ENCODE measurements around the gene GPSM3. TPM values are rescaled to one million over a fixed set of nuclear protein-coding genes. Genes with fewer than 3 reads are reported as not detected.
A peak's percentile ranks its signal among the peaks of the same experiment; 100 is the strongest.

Gene GPSM3
- total RNA-seq, 6 donors from 2014 or later, result 18.9 to 80.4 (median 30.6) TPM

DNA sequence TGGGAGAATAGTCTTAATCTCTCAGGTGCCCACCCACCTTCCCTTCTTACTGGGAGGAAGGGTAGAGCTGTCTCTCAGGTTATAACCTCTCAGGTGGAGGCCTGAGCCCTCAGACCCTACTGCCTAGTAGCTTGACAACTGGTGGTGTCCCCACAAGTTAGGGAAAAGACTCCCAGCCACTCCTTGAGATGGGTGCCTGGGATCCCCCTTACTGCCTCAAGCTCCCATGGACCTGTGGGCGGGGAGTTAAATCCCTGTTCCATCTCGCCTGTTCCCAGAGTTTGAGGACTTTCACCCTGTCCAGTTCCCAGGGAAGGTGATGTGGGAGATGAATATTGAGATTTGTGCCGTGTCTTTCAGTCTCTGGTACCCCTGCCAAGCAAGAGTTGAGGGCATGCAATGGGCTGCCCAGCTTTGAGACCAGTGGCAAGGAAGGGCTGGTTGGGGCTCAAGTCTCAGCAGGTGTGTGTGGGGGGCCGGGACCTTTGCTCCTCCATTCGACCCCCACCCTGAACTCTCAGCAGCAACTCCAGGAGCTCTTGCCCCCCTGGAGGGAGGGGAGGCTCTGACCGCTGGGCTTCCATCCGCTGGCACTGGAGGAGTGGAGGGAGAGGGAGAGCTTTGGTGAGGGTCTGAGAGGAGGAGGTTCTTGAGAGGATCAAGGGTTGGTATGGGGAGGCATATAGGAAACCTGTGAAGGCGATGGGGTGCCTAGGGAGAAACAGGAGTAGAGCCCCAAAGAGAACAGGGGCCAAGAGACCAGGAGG lies 1.3 kb downstream of the GPSM3 start:
- H3K27ac ChIP-seq, result peak overlapping the region; percentile 93 to 98 (median 96)
- H3K27me3 ChIP-seq, result no peaks in the 10 kb centered on the region
- TF ChIP-seq POLR2A (IDR thresholded peaks at IDR 0.05), result no peak
- TF ChIP-seq EP300 (IDR thresholded peaks at IDR 0.05), result no peak
- TF ChIP-seq, protein P1, sequence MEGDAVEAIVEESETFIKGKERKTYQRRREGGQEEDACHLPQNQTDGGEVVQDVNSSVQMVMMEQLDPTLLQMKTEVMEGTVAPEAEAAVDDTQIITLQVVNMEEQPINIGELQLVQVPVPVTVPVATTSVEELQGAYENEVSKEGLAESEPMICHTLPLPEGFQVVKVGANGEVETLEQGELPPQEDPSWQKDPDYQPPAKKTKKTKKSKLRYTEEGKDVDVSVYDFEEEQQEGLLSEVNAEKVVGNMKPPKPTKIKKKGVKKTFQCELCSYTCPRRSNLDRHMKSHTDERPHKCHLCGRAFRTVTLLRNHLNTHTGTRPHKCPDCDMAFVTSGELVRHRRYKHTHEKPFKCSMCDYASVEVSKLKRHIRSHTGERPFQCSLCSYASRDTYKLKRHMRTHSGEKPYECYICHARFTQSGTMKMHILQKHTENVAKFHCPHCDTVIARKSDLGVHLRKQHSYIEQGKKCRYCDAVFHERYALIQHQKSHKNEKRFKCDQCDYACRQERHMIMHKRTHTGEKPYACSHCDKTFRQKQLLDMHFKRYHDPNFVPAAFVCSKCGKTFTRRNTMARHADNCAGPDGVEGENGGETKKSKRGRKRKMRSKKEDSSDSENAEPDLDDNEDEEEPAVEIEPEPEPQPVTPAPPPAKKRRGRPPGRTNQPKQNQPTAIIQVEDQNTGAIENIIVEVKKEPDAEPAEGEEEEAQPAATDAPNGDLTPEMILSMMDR (IDR thresholded peaks at IDR 0.05), result no peak
- no peak for TF ChIP-seq POLR2AphosphoS5 (IDR thresholded peaks at IDR 0.05)
- peaks cover 0 to 22% (median 11%) of the 10 kb centered on the region in 4 donors for H3K36me3 ChIP-seq
- DNase-seq (no peak), ATAC-seq (ENCODE audit: low FRiP score in 2 of 2) (no peak)
- H3K4me3 ChIP-seq, result peak overlapping the region in 3 of 4 donors; percentile 72 to 96 (median 80)
- H3K9me3 ChIP-seq, result no peaks in the 10 kb centered on the region
- 78 to 82% methylated on average over 6 to 8 of the region's 8 CpGs for WGBS, 2 donors
- H3K4me1 ChIP-seq, result peaks cover 68 to 82% (median 77%) of the 10 kb centered on the region in 4 donors

DNA sequence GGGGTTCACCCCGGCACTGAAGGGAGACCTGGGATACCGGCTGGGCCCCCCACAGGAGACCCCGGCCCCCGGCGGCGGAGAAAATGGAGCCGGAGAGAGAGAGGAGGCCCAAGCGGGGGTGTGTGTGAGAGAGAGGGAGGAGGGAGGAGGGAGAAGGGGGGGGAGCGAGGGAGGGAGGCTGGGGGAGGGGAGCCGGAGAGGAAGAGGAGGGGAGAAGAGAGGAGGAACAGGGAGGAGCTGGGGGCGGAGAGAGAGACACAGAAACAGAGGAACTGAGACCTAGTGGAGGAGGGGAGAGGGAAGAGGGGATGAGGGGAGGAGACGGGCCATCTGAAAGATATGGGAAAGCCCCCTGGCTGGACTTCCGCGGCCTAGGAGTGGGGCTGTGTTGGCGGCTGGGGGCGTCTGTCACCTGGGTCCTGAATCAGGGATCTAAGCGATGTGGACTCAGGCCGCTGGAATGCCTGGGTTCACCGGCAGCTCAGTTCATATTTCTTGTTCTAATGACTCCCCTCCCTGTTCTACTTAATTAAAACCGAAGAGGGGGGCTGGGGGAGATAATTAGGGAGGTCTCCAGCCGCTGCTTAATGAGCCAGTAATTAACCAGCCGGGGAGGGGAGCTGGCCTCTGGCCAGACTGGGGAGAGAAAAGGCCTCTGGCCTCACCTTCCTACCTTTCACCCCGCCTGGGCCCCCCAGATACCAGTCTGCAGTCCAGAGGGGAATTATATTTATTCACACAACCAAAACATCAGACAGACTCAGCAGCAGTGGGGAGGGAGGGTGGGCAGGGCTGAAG lies 2.2 kb downstream of the GPSM3 start, which contains the start of gene PBX2:
Gene PBX2 (minus strand): TSS at position 149 of the 798 bp plus-strand sequence. CDS start 287 bp downstream, outside the sequence.
- H3K4me1 ChIP-seq, result peaks cover 72 to 87% (median 82%) of the 10 kb centered on the region in 4 donors
- peak; percentile 83 to 88 for ATAC-seq (ENCODE audit: low FRiP score in 2 of 2)
- TF ChIP-seq EP300 (IDR thresholded peaks at IDR 0.05), result no peak
- TF ChIP-seq POLR2AphosphoS5 (IDR thresholded peaks at IDR 0.05), result peak; percentile 54 to 88
- peak in 2 of 4 donors; percentile 87 to 92 for TF ChIP-seq POLR2A (IDR thresholded peaks at IDR 0.05)
- TF ChIP-seq, protein P1 (IDR thresholded peaks at IDR 0.05), result no peak

GRCh38 chr6:32189742-32190053 lies 2.7 kb downstream of the GPSM3 start:
- Histone ChIP-seq H3K4me3 (peak overlapping the region; percentile 72 to 96 (median 83)), H3K36me3 (peaks cover 0 to 24% (median 12%) of the 10 kb centered on the region in 4 donors), H3K4me1 (peaks cover 69 to 81% (median 77%) of the 10 kb centered on the region in 4 donors), H3K9me3 (no peaks in the 10 kb centered on the region), H3K27me3 (no peaks in the 10 kb centered on the region), H3K27ac (peak overlapping the region; percentile 93 to 98 (median 96))
- ATAC-seq (ENCODE audit: low FRiP score in 2 of 2) (peak in 1 of 2 donors; percentile 10), DNase-seq (peak in 1 of 2 donors; percentile 89)
- WGBS, 2 donors, result 19% methylated on average over 4 of the region's 23 CpGs; no CpG with 5 or more reads in 1 of the 2 donors
- TF ChIP-seq POLR2A (IDR thresholded peaks at IDR 0.05), result no peak
- no peak for TF ChIP-seq POLR2AphosphoS5 (IDR thresholded peaks at IDR 0.05)
- no peak for TF ChIP-seq EP300 (IDR thresholded peaks at IDR 0.05)
- TF ChIP-seq, protein P1 (IDR thresholded peaks at IDR 0.05), result no peak

More for the DNA sequence above, 2.2 kb downstream of the GPSM3 start, which contains the start of gene PBX2:
- H3K4me3 ChIP-seq, result peak within 1 kb of the TSS; percentile 72 to 96 (median 83)
- H3K36me3 ChIP-seq, result peaks cover 0 to 24% (median 12%) of the 10 kb centered on the region in 4 donors
- no peaks in the 10 kb centered on the region for H3K27me3 ChIP-seq
- no peaks in the 10 kb centered on the region for H3K9me3 ChIP-seq
- peak within 1 kb of the TSS; percentile 93 to 98 (median 96) for H3K27ac ChIP-seq
- peak in 1 of 2 donors; percentile 95 for DNase-seq
- 1 to 2% methylated on average over 16 to 19 of the region's 23 CpGs for WGBS, 2 donors

DNA sequence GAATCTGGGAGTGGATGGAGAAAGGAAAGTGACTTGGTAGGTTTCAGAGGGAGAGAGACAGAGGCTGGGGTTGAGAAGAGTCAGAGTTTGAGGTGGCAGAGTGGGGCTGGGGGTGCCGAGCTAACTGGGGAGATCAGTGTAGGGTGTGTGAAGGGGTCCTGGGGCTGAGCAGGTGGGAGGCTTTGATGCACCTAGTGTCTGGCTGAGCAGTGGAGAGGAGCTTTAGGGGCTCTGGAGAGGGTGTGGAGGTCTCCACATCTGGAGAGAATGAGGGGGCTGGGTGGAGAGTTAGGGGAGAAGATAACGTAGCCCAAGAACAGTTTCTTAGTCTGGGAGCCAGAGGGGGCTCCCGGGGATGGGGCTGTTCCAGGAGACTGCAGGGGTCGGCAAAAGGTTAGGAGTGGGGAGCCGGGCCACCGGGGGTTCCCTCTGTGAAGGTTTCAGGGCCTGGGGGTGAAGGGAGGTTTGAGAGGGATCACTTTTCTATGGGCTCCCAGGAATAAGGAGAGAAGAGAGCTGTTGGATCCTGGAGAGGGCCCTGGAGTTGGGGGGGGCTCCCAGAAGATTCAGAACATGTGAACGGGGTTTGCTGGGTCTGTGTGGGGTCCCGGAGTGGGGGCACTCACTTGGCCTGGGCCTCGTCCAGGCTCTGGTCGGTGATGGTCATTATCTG lies 3.2 kb downstream of the GPSM3 start:
- Histone ChIP-seq H3K27me3 (no peaks in the 10 kb centered on the region), H3K27ac (peak overlapping the region; percentile 93 to 98 (median 96)), H3K4me3 (peak overlapping the region; percentile 72 to 96 (median 83)), H3K9me3 (no peaks in the 10 kb centered on the region), H3K36me3 (peaks cover 0 to 24% (median 12%) of the 10 kb centered on the region in 4 donors), H3K4me1 (peaks cover 68 to 81% (median 77%) of the 10 kb centered on the region in 4 donors)
- TF ChIP-seq, protein P1 (IDR thresholded peaks at IDR 0.05), result no peak
- TF ChIP-seq POLR2AphosphoS5 (IDR thresholded peaks at IDR 0.05) (no peak), POLR2A (IDR thresholded peaks at IDR 0.05) (no peak), EP300 (IDR thresholded peaks at IDR 0.05) (no peak)
- no peak for DNase-seq
- WGBS, 2 donors, result 4 to 5% methylated on average over 8 to 10 of the region's 10 CpGs
- no peak for ATAC-seq (ENCODE audit: low FRiP score in 2 of 2)

Measured in upper lobe of left lung (tissue), 6 donors.